Sigmoid colon (tissue), 3 donors: ENCODE data around the gene HPCAL1.

Experiments
- POLR2A ChIP-seq, 2 donors: fragments of 450-650 bp; IDR thresholded peaks; one replicate each; pipeline ENCODE4 v1.6.1; 2016; ENCODE audit warnings: antibody characterized with exemption in 2 of 2, mild to moderate bottlenecking in 2 of 2, moderate library complexity in 2 of 2
- TF ChIP-seq, protein P1 (sequence below), 4 experiments: fragments of 450-650 bp in 3 of 4; fragments of 200-600 bp in 1 of 4; IDR thresholded peaks; one replicate each; pipeline ENCODE4 v1.5.1; 2016 to 2019; ENCODE audit warnings: antibody characterized with exemption in 4 of 4, mild to moderate bottlenecking in 3 of 4, moderate library complexity in 2 of 4

DNA sequence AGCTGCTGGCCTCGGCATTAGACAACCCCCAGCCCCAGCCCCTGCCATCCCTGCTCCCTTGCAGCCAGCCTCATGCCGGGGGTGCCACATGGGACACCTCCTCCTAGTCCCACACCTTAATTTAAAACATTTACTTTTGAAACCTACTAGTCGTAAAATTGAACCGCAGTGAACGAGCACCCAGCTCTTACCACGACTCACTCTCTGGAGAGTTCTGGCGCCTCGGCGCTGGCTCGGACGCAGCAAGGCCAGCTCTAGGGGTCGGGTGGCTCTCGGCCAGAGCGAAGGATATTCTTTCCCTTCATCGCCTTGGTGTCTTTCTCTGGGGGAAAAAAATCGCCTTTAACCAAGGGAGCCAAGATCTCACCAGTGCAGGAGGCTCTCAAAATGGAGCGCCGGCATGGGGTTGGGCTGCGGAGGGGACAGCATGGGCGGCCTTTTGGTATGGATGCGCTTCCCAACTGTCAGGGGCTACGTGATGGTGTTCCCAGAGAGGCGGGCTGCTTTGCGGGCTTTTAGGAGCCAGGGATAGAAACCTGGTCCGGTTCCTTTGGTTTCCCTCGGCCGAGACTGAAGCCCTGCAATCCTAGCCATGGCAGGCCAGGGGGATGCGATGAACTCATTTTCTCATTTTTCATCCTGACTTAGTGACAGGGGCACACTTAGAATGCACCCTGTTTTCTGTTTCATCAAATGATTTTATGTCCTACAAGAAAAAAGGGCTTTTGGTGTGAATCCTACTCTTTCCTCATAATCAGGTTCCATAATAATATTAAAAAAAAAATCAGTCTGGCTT is 2.0 kb downstream of the HPCAL1 start:
- TF ChIP-seq, protein P1, sequence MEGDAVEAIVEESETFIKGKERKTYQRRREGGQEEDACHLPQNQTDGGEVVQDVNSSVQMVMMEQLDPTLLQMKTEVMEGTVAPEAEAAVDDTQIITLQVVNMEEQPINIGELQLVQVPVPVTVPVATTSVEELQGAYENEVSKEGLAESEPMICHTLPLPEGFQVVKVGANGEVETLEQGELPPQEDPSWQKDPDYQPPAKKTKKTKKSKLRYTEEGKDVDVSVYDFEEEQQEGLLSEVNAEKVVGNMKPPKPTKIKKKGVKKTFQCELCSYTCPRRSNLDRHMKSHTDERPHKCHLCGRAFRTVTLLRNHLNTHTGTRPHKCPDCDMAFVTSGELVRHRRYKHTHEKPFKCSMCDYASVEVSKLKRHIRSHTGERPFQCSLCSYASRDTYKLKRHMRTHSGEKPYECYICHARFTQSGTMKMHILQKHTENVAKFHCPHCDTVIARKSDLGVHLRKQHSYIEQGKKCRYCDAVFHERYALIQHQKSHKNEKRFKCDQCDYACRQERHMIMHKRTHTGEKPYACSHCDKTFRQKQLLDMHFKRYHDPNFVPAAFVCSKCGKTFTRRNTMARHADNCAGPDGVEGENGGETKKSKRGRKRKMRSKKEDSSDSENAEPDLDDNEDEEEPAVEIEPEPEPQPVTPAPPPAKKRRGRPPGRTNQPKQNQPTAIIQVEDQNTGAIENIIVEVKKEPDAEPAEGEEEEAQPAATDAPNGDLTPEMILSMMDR (IDR thresholded peaks at IDR 0.05), result no peak
- TF ChIP-seq POLR2A (IDR thresholded peaks at IDR 0.05), result no peak
